GM18861 (cell line): ENCODE measurements around the gene AARS2.

Experiments
- ATAC-seq: cut with Tn5 transposase; IDR thresholded peaks from one replicate; pipeline ENCODE4 v1.9.1; 2021; ENCODE audit not compliant: unreplicated experiment

Gene AARS2

DNA sequence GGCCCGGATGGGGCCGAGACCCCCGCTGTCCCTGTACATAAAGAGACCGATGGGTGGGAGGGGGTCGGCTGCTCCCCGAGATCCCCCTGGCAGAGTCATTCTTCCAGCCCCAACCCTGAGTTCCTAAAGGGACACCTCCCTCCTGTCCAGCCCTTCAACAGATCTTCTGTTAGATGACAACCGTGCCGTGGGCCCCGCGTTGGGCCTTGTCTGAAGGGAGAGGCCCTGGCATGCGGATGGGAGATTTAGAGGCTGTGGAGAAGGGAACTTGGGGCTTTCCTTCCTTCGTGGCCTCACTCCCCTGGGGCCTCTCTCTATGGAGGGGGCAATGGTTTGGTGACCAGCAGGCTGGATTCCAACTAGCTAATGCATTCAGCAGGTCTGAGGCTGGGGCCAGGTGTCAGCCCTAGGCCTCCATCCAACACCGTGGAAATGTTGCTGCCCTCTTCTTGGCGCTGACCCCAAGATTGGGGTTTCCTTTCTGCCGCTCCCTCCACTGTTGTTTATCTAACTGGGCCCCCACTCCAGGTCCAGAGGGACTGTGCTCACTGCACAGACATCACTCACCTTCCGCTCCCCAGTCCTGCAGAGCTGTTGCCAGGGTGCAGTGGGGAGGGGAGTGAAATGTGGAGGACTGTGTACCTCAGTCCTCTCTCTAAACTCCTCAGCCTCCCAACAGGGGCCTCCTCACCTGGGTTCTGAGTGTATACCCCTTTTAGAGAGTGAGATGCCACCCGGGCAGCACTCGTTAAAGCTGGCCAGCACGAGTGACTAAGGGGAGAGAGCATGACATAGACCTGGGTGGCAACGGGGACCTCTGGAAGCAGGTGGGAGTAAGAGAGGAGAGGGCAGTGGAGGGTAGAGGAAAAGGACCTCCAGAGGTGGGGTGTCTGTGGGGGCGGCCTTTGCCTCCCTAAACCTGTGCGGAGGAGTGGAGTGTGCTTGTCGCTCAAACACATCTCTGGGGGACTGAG is 36.2 kb downstream of the AARS2 start:
- no peak for ATAC-seq

- ATAC-seq, result no peak
These were observed 37.1 kb downstream of the AARS2 start for GRCh38 chr6:44275749-44276648.

DNA sequence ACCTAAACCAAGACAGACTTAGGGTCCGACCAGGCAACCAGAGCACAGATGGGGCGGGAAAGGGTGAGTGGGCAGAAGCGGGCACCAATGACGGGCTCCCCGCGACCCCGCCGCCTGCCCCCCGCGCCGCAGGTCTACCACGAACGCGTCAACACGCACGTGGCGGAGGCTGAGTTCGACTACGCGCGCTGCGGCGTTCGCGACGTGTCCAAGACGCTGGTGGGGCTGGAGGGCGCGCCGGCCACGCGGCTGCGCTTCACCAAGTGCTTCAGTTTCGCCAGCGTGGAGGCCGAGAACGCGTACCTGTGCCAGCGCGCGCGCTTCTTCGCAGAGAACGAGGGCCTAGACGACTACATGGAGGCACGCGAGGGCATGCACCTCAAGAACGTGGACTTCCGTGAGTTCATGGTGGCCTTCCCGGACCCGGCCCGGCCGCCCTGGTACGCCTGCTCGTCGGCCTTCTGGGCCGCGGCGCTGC is 37.8 kb downstream of the AARS2 start:
- no peak for ATAC-seq

GRCh38 chr6:44273617-44274016 is 39.5 kb downstream of the AARS2 start:
- no peak for ATAC-seq

DNA sequence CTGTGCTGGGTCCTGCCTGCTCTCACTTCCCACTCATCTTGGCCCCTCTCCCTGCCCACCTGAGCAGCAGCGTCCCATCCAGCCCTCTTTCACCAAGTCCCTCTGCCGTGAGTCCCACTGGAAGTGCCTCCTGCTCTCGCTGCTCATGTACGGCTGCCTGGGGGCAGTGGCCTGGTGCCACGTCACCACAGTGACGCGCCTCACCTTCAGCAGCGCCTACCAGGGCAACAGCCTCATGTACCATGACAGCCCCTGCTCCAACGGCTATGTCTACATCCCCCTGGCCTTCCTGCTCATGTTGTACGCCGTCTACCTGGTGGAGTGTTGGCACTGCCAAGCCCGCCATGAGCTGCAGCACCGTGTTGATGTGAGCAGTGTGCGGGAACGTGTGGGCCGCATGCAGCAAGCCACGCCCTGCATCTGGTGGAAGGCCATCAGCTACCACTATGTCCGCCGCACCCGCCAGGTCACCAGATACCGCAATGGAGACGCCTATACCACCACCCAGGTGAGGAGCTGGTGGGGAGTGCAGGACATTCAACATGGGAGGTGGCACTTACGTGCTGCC is 40.1 kb downstream of the AARS2 start:
- no peak for ATAC-seq

GRCh38 chr6:44272529-44272928 is 40.6 kb downstream of the AARS2 start:
- ATAC-seq, result no peak

- no peak for ATAC-seq
These were observed 41.2 kb downstream of the AARS2 start for GRCh38 chr6:44271914-44272313.

- ATAC-seq, result no peak
These were observed 41.8 kb downstream of the AARS2 start for GRCh38 chr6:44271406-44271723.

DNA sequence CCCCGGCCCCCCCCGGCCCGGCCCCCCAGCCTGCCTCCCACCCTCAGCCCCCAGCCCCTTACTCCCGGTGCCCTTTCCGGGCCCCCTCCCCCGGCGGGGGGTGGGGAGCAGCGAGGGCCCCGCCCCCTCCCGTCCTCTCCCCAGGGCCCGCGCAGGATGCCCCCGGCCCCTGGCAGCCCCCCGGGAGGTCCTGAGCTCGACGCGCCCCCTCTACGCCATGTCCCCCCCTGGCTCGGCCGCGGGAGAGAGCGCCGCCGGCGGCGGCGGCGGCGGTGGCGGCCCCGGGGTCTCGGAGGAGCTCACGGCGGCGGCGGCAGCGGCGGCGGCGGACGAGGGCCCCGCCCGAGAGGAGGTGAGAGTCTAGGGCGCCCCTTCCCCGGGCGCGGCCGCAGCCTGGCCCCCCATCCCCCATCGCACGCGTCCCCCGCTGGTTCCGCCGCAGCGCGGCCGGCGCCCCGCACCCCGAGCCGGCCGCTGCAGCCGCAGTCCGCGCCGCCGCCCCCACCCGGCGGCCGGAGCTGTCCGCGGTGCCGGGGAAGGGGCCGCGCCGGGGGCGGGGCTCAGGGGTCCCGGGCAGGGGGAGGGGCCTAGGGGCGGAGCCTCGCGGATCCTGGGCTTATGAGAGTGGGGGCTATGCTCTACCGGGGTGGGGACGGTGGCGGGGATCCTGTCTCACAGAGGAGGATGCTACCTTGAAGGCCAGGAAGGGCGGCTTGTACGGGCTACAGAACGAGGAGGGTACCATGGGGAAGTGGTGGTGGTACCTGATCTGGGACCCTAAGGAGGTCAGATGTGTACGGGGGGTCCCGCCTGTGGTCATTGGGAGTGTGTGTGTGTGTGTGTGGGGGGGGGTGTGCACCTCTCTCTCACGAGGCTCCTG is 42.4 kb downstream of the AARS2 start:
- no peak for ATAC-seq

DNA sequence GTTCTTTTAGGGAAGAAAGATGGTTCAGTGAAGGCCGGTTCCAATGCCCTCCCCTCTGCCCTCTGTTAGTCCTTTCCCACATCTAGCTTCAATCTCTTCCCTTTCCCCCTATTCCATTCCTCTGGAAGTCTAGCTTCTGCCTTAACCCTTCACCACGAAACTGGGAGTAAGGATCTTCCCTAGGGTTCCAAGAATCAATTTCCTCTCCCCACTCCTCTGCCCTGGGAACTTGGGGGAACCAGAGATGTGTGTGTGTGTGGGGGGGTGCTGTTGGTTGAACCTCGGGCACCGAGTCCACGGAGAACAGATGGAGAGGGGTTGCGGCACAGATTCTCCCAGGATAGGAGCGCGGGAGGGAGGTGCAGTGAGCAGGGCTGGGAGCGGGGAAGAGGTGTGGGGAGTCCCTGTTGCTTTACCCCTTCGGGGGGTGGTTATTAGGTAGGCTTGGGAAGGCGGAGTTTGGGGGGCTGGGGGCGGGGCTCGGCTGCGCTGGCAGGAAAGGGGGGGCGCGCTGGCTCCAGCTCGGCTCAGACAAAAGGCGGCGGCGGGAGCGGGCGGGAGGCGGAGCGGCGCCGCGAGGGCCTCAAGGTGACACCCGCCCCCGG is 43.1 kb downstream of the AARS2 start, which contains the start of gene TMEM151B:
TMEM151B (plus strand) TSS at position 530 of the 605 bp plus-strand sequence. CDS start 293 bp downstream, outside the sequence.
- ATAC-seq, result no peak

GRCh38 chr6:44269178-44269920 is 43.8 kb downstream of the AARS2 start:
- ATAC-seq, result no peak

DNA sequence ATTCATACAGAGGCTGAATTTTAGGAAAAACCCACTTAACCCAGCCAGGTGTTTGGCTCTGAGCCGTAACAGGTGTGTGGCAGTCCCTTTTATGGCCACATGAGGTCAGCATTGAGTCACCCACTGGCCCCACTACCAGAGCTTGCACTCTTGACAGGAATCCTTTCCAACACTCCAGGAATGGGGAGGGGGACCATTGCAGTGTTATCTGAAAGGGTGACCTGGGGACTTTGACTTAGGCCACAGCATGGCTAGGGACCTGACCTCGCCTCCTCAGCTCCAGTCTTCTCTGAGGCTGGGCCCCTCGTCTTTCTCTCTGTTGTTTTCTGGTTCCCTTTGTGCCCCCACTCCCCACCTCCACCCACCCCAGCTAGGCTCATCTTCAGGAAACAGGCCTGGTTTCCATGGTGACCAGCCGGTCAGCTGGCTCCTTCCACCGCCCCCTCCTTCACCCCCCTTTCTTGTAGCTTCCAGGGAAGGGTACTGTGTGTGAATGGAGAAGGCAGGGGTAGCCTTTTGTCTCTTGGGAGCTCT is 45.0 kb downstream of the AARS2 start:
- no peak for ATAC-seq

DNA sequence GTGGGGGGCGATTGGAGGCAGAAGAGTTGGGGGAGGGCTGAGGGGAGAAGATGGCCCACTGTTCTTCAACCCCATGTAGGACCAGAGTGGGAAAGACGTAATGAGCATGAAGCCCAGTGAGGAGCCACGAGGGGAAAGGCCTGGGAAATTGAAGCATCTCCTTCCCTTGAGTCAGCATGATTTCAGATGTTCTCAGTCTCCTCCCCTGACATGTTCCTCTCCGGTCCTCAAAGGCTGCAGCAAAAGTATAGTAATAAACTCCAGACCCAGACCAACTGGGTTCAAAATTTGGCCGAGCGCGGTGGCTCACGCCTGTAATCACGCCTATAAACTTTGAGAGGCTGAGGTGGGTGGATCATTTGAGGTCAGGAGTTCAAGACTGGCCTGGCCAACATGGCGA is 45.9 kb downstream of the AARS2 start:
- ATAC-seq, result no peak

DNA sequence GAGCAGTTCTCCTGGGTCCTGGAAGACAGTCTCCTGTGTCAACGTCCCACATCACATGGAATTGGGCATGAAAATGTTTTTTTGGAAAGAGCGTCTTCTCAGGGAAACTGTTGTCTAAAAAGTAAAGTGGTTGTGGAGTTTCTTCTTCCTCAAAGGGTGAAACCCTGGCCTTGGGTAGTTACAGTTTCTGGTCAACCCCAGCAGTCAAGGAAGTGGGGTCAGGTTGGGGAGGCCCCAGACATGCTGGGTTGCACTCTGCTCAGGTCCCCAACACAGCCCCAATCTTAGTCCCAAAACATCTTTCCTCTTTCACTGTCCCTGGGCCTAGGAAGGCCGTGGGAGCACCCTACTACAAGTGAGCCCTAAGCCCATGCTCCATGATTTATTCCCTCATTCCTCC is 46.8 kb downstream of the AARS2 start:
- ATAC-seq, result peak; percentile 27

DNA sequence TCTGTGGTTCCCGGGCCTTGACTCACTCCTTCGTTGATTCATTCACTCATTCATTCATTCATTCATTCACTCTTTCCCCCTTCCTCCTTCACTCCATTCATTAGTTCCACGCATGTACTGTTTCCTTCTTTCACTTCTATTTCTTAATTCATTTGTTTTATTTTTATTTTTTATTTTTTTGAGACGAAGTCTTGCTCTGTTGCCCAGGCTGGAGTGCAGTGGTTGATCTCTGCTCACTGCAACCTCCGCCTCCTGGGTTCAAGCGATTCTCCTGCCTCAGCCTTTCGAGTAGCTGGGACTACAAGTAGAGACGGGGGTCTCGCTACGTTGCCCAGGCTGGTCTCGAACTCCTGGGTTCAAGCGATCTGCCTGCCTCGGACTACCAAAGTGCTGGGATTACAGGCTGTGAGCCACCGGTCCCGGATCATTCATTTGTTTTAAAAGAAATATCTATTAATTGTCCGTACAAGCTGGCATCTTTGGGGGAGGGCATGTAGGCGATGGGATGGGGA is 47.4 kb downstream of the AARS2 start:
- ATAC-seq, result no peak

DNA sequence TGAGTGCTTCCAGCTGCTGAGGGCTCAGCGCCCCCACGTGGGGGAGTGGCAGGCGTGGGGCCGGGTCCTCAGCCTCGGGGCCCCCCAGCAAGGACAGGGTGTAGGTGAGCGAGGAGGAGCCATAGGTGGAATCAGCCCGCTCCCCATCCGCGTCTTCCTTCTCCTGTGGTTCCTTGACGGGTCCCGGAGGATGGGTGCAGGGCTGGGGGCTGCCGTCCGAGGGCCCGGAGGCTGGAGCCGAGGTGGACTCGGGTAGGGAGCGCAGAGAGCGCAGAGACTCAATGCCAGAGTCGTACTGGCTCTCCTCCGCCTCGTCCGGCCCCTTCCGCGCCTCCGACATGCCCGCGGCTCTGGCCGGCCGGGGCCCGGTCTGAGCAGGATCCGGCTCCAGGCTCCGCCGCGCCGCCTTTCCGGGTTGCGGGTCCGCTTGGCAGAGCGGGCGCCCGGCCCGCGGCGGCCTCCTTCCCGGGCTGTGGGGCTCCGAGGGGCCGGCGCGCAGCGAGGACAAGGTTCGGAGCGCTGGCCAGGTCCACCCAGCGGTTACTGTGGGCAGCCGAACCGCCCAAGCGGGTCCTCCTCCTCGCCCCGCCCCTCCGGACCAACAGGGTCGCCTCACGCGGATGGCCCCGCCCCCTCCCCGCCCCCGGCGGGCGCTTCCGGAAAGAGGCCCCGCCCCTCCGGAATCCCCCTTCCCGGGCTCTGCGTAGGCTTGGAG is 48.0 kb downstream of the AARS2 start, which contains the start of gene NFKBIE:
NFKBIE (minus strand) TSS at position 545 of the 715 bp plus-strand sequence; CDS start at position 340, 205 bp downstream.
- ATAC-seq, result peak; percentile 25

GRCh38 chr6:44264154-44265006 is 48.8 kb downstream of the AARS2 start:
- ATAC-seq, result peak; percentile 30
